CD4-positive, alpha-beta T cell (primary cell): ENCODE results near the gene ABHD17C. TPM values are rescaled to one million over a fixed set of nuclear protein-coding genes. Genes with fewer than 3 reads are reported as not detected.

ENCODE experiments used
- ATAC-seq: fragments of 200-7000 bp; cut with Tn5 transposase; one replicate; pipeline ENCODE4 v1.10.0; 2022; ENCODE audit warnings: mild to moderate bottlenecking; ENCODE audit not compliant: poor library complexity
- CTCF ChIA-PET: fragments of 350-600 bp; sonication (Branson Sonifier 250); formaldehyde crosslinking; loops from one replicate; lab custom pipeline; 2021; ENCODE audit warnings: antibody characterized with exemption, inconsistent platforms; lab: Charles Lee
- POLR2A ChIA-PET: fragments of 350-600 bp; sonication (Branson Sonifier 250); formaldehyde crosslinking; loops from one replicate; lab custom pipeline; 2021; ENCODE audit warnings: antibody characterized with exemption, inconsistent platforms; lab: Charles Lee
- DNase-seq, 14 experiments: peaks; one replicate each; pipeline ENCODE4 v3.0.0-alpha.2; 2013 to 2020; ENCODE audit warnings: mixed read lengths in 2 of 14
- H3K27ac ChIP-seq, 2 donors: one replicate each; pipeline versions ENCODE4 v1.5.1 to v1.7.0; 2013; ENCODE audit warnings: low read length in 2 of 2, low read depth in 1 of 2, mild to moderate bottlenecking in 1 of 2
- H3K27me3 ChIP-seq, 2 experiments: 1 replicate in 1 of 2; 2 replicates in 1 of 2; pipeline versions ENCODE4 v1.6.1 to v1.7.0; 2013; ENCODE audit warnings: low read length in 2 of 2, control low read depth in 1 of 2, mild to moderate bottlenecking in 1 of 2, moderate library complexity in 1 of 2; ENCODE audit not compliant: insufficient read depth in 2 of 2, control insufficient read depth in 1 of 2
- H3K36me3 ChIP-seq: one replicate; pipeline ENCODE4 v1.6.1; 2013; ENCODE audit warnings: low read length, control low read depth; ENCODE audit not compliant: insufficient read depth
- H3K4me1 ChIP-seq: one replicate; pipeline ENCODE4 v1.6.1; 2013; ENCODE audit warnings: low read length, control low read depth; ENCODE audit not compliant: insufficient read depth
- H3K4me3 ChIP-seq: one replicate; pipeline ENCODE4 v1.5.1; 2013; ENCODE audit warnings: mild to moderate bottlenecking, low read length, moderate library complexity
- H3K9me3 ChIP-seq, 2 experiments: 1 replicate in 1 of 2; 2 replicates in 1 of 2; pipeline versions ENCODE4 v1.6.1 to v1.7.0; 2013; ENCODE audit warnings: low read length in 2 of 2, mild to moderate bottlenecking in 2 of 2, control low read depth in 1 of 2, moderate library complexity in 1 of 2; ENCODE audit not compliant: control insufficient read depth in 1 of 2, insufficient read depth in 1 of 2
- H3K27ac Mint-ChIP-seq: one replicate; pipeline ENCODE4 v1.8.0; 2020; ENCODE audit warnings: mixed read lengths
- H3K27me3 Mint-ChIP-seq: one replicate; pipeline ENCODE4 v1.8.0; 2021; ENCODE audit warnings: mixed read lengths
- H3K36me3 Mint-ChIP-seq: one replicate; pipeline ENCODE4 v1.8.0; 2021; ENCODE audit warnings: low read depth, mixed read lengths
- H3K4me1 Mint-ChIP-seq: one replicate; pipeline ENCODE4 v1.8.0; 2021; ENCODE audit warnings: low read depth, mixed read lengths
- H3K4me3 Mint-ChIP-seq: one replicate; pipeline ENCODE4 v1.8.0; 2020; ENCODE audit warnings: mild to moderate bottlenecking, mixed read lengths
- H3K9me3 Mint-ChIP-seq: one replicate; pipeline ENCODE4 v1.8.0; 2020; ENCODE audit warnings: mixed read lengths
- CTCF ChIP-seq: fragments of 200-600 bp; IDR thresholded peaks from one replicate; pipeline ENCODE4 v1.8.0; 2022; ENCODE audit warnings: antibody characterized with exemption, mild to moderate bottlenecking
- intact Hi-C, 2 experiments: fragments of 100-400 bp; cut with DNase I in 1 of 2; cut with micrococcal nuclease in 1 of 2; formaldehyde crosslinking; loops; one replicate each; pipeline versions ENCODE4 v1.15.1 to v1.9.0; 2023 to 2025; cut with DNase I, micrococcal nuclease
- total RNA-seq, 174 experiments: library from RNA in 2 of 174; stranded (reverse) in 2 of 174; gene quantifications; one replicate each; pipeline ENCODE4 v1.2.3 and lab custom pipeline; 2021 to 2026

ABHD17C gene
- total RNA-seq, 2 experiments from 2014 or later: 0.33 to 0.59 TPM

- peaks cover 41% of the 10 kb centered on the region for H3K27me3 Mint-ChIP-seq
- no peak for ATAC-seq
- H3K27ac Mint-ChIP-seq: no peak overlapping the region
- intact Hi-C loops: no loop called here
- peaks cover 0 to 8% of the 10 kb centered on the region in 2 experiments for H3K27me3 ChIP-seq
- no peaks in the 10 kb centered on the region for H3K9me3 Mint-ChIP-seq
- TF ChIP-seq CTCF: no peak
- ChIA-PET CTCF (no interaction called here), POLR2A (no interaction called here)
- H3K27ac ChIP-seq: no peak overlapping the region
- H3K36me3 Mint-ChIP-seq: no peaks in the 10 kb centered on the region
- DNase-seq: no peak
- H3K4me1 ChIP-seq: no peaks in the 10 kb centered on the region
- H3K4me3 ChIP-seq: no peak overlapping the region
- no peaks in the 10 kb centered on the region for H3K9me3 ChIP-seq
- H3K4me1 Mint-ChIP-seq: no peaks in the 10 kb centered on the region
- no peaks in the 10 kb centered on the region for H3K36me3 ChIP-seq
- H3K4me3 Mint-ChIP-seq: no peak overlapping the region
Observed at GRCh38 chr15:80673561-80674244, 21.4 kb upstream of the ABHD17C start.

DNA sequence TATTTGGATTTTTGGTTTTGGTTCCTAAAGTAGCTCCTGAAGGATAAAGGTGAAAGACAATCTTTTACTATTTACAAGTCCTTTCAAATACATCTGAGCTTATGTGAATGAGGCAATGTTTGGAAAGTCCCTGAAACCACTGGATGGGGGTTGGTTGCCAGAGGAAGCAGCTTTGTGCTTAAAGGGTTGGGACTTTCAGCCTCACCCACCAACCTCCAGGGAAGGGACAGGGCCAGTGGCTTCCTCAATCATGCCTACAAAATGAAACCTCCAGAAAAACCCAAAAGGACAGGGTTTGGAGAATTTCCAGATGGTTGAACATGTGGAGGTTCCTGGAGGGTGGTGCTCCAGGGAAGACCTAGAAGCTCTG is 20.9 kb upstream of the ABHD17C start:
- peaks cover under 1% of the 10 kb centered on the region for H3K4me1 ChIP-seq
- H3K36me3 ChIP-seq: no peaks in the 10 kb centered on the region
- intact Hi-C loops: no loop called here
- Mint-ChIP-seq H3K27me3 (peaks cover 41% of the 10 kb centered on the region), H3K4me3 (no peak overlapping the region), H3K9me3 (no peaks in the 10 kb centered on the region), H3K27ac (no peak overlapping the region), H3K4me1 (no peaks in the 10 kb centered on the region), H3K36me3 (no peaks in the 10 kb centered on the region)
- no peak for TF ChIP-seq CTCF
- no peaks in the 10 kb centered on the region for H3K9me3 ChIP-seq
- H3K4me3 ChIP-seq: no peak overlapping the region
- H3K27ac ChIP-seq: no peak overlapping the region
- DNase-seq (no peak), ATAC-seq (no peak)
- ChIA-PET CTCF (no interaction called here), POLR2A (no interaction called here)
- H3K27me3 ChIP-seq: peaks cover 0 to 9% of the 10 kb centered on the region in 2 experiments

DNA sequence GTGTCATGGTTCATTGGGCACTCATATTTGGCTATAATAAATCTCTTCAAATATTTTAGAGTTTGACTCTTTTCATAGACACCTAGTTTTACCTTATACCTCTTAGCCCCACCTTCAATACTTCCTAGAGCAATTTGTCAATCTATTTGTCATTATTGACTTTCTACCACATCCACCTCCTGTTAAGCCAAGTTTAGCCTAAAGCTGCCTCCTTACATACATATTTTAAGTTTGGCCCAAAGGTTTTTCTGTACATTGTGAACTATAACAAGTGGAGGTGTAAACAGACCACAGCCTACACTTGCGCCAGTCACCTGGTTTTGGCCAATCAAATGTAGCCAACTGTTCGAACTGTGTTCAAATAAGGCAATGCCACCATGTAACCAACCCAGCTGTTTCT is 18.1 kb upstream of the ABHD17C start:
- no peak overlapping the region for H3K4me3 Mint-ChIP-seq
- Histone ChIP-seq H3K4me3 (no peak overlapping the region), H3K27me3 (peaks cover 8 to 10% of the 10 kb centered on the region in 2 experiments), H3K4me1 (peaks cover 4% of the 10 kb centered on the region), H3K9me3 (no peaks in the 10 kb centered on the region), H3K27ac (no peak overlapping the region), H3K36me3 (no peaks in the 10 kb centered on the region)
- no peaks in the 10 kb centered on the region for H3K36me3 Mint-ChIP-seq
- H3K27ac Mint-ChIP-seq: no peak overlapping the region
- no peak for DNase-seq
- ChIA-PET CTCF (no interaction called here), POLR2A (no interaction called here)
- no peak for ATAC-seq
- H3K4me1 Mint-ChIP-seq: no peaks in the 10 kb centered on the region
- H3K9me3 Mint-ChIP-seq: no peaks in the 10 kb centered on the region
- intact Hi-C loops: no loop called here
- peaks cover 50% of the 10 kb centered on the region for H3K27me3 Mint-ChIP-seq
- no peak for TF ChIP-seq CTCF
